Stimulated activated naive CD8-positive, alpha-beta T cell treated with anti-CD3 and anti-CD28 coated beads, Interleukin-15, Interleukin-2, amounts not matched to agents 100 ng/mL and 50 ng/mL, for 24 hours (primary cell): ENCODE measurements around the gene KRTAP9-4.

ENCODE experiments used
- H3K27ac Mint-ChIP-seq: one replicate; pipeline ENCODE4 v1.8.0; 2021; ENCODE audit warnings: mild to moderate bottlenecking, mixed read lengths
- H3K27me3 Mint-ChIP-seq: one replicate; pipeline ENCODE4 v1.8.0; 2021; ENCODE audit warnings: mixed read lengths
- H3K36me3 Mint-ChIP-seq: one replicate; pipeline ENCODE4 v1.8.0; 2021; ENCODE audit warnings: low read depth, mixed read lengths
- H3K4me1 Mint-ChIP-seq: one replicate; pipeline ENCODE4 v1.8.0; 2021; ENCODE audit warnings: low read depth, mixed read lengths
- H3K4me3 Mint-ChIP-seq: one replicate; pipeline ENCODE4 v1.8.0; 2021; ENCODE audit warnings: mild to moderate bottlenecking, mixed read lengths
- H3K9me3 Mint-ChIP-seq: one replicate; pipeline ENCODE4 v1.8.0; 2021; ENCODE audit warnings: mixed read lengths

The KRTAP9-4 gene

DNA sequence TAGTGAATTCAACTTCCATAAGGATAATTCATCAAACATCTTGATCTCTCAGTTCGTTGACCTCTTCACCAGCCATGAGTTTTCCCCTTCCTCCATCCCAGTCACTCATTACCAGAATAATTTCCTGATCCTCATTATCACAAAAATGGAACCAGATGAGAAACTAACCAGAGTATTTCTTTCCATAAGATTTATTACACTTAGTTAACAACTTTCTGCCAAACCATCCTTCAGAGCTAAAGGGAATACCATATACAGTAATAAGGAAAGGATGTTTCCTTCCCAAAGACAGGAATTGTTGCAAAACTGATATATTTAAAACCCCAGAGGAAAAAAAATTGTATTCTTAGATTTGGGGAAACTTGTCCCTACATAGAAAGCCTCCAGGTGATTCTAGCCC, 44.5 kb downstream of the KRTAP9-4 start:
- H3K36me3 Mint-ChIP-seq, result no peaks in the 10 kb centered on the region
- H3K4me3 Mint-ChIP-seq, result no peak overlapping the region
- no peaks in the 10 kb centered on the region for H3K9me3 Mint-ChIP-seq
- no peaks in the 10 kb centered on the region for H3K4me1 Mint-ChIP-seq
- H3K27ac Mint-ChIP-seq, result no peak overlapping the region
- H3K27me3 Mint-ChIP-seq, result no peaks in the 10 kb centered on the region

DNA sequence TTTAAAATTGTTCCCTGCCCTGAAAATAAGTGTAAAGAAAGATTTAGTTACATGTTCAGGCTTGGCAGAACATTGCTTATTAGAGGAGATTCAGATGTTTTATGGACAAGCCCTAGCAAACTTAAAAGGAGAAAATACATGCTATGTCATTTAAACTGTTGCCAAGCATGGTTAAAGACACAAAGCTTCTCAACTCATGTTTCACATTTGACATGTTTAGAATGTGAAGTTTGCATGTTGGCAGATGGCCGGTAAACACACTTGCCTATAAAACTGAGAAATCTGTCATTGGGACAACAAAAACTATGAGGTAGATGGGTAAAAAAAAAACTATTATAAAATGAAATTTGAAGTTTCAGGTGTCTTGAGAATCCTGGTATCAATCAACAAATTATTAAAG, 47.4 kb downstream of the KRTAP9-4 start:
- Mint-ChIP-seq H3K4me1 (peaks cover 8% of the 10 kb centered on the region), H3K9me3 (no peaks in the 10 kb centered on the region), H3K4me3 (no peak overlapping the region), H3K27ac (no peak overlapping the region), H3K36me3 (no peaks in the 10 kb centered on the region), H3K27me3 (no peaks in the 10 kb centered on the region)

DNA sequence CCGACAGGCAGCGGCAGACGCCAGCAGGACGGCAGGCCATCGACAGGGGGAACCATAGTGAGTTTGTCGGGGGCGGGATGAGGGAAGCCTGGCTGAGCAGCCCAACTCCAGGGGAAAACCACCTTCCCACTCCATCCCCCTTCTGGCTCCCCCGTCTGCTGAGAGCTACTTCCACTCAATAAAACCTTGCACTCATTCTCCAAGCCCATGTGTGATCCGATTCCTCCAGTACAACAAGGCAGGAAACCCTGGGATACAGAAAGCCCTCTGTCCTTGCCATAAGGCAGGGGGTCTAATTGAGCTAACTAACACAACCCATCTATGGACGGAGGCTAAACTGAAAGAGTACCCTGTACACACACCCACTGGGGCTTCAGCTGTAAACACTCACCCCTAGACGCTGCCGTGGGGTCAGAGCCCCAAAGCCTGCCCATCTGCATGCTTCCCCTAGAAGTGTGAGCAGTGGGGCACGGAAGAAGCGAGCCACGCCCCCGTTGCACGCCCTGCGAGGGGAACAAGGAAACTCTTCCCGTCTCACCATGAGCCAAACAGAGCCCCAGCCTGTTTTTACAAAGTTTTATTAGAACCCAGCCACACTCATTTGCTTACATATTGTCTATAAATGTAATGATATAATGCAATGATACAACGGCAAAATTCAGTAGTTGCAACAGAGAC, 49.1 kb downstream of the KRTAP9-4 start:
- Mint-ChIP-seq H3K9me3 (no peaks in the 10 kb centered on the region), H3K4me3 (no peak overlapping the region), H3K4me1 (peaks cover 13% of the 10 kb centered on the region), H3K27me3 (no peaks in the 10 kb centered on the region), H3K27ac (no peak overlapping the region), H3K36me3 (no peaks in the 10 kb centered on the region)
